NCI-H748 (cell line): ENCODE results near the gene SLIT3.

ENCODE experiments used
- DNase-seq: peaks from one replicate; lab custom pipeline; 2025; ENCODE audit not compliant: unreplicated experiment; lab: John Stamatoyannopoulos, UW

The SLIT3 gene

DNA sequence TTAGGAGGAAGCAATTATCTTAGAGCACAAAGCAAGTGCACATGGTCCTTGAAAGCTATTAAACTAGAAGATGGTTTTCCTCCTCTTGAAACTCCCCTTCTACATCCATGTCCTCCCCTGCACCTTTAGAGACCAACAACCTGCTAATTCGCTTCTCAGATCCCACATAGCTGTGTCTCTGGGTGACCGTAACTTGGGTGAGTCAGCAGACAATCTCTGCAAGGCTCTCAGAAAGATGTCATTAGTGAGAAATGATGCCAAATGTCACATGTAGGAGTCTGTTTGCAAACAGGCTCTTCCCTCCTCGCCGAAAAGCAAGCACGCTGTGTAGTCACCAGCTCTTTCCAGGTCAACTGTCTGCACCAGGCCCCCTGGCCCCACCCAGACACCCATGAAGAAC, 291.8 kb downstream of the SLIT3 start:
- DNase-seq: no peak

DNA sequence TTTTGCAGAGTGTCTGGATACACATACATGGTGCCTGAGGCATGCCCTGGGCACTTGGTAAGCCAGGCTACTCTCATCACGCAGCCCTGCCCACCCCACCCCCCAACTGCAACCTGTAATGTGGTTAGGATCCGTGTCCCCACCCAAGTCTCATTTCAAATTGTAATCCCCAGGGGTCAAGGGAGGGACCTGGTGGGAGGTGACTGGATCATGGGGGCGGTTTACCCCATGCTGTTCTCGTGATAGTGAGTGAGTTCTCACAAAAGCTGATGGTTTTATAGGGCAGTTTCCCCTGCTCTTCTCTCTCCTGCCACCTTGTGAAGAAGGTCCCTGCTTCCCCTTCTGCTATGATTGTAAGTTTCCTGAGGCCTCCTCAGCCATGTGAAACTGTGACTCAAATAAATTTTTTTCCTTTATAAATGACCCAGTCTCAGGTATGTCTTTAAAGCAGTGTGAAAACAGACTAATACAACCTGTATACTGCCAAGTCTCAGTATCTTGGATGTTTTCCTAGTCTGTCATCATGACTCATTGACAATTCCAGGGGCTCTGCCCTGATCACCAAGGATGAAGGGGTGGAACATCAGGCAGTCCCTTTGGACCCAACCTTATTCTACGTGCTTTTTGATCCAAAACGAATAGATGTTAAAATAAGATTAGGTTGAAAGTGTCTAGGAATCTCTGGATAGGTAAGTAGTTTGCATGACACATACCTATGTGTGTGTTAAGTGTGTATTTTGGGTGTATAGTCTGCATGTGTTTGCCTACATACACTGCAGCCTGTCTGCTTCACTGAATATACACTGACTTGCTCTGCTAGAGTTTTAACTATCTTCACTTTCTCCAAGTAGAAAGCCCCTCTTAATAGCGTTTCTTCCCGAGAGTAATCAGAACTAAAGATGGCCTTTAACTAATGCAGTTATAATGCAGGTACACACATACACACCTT, 293.8 kb downstream of the SLIT3 start:
- no peak for DNase-seq

DNA sequence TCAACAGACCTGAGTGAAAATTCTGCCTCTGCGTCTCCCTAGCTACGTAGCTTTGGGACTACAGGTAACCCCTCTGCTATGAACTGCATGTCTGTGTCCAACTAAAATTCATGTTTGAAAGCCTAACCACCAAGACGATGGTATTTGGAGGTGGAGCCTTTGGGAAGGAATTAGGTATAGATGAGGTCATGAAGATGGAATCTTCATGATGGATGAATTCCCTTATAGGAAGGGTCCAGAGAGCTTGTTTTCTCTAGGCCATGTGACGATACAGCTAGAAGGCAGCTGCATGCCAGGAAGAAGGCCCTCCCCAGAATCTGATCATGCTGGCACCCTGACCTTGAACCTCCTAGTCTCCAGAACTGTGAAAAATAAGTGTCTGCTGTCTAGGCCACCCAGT, 296.4 kb downstream of the SLIT3 start:
- no peak for DNase-seq

DNA sequence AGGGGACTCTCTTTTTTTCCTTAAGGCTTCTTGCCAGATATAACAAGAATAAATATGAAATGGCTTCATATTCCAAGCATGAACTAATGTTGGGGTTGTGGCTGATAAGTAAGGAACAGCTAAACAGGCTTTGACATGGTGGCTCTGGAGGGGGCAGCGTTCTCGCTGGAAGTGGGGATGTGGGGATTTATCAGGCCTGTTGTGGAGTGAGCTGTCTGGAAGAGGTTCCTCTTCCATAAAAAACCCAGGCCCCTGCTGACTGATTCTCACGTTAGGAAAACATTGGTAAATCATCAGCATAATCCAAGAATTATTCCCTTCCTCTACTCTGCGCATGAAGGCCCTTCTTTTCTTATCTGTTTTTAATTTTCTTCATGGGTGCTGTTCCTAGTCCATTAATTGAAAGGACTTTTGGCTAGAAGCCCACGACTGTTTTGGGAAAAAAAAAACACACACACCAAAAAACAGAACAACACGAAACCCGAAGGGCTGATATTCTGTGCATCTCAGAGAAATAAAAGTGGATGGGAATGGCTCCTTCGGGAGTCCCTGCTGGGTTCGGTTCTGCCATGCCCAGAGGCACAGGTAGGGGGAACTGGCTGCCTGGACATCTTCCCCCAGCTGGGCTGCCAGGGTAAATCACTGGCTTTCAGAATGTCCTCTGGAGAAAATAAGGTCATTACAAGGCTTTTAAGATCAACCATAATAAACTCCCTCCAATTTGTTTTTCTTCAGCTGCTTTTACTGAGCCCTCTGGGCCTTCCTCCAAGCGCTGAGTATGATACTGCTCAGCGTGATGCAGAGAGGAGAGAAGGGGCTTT, 297.0 kb downstream of the SLIT3 start:
- no peak for DNase-seq

DNA sequence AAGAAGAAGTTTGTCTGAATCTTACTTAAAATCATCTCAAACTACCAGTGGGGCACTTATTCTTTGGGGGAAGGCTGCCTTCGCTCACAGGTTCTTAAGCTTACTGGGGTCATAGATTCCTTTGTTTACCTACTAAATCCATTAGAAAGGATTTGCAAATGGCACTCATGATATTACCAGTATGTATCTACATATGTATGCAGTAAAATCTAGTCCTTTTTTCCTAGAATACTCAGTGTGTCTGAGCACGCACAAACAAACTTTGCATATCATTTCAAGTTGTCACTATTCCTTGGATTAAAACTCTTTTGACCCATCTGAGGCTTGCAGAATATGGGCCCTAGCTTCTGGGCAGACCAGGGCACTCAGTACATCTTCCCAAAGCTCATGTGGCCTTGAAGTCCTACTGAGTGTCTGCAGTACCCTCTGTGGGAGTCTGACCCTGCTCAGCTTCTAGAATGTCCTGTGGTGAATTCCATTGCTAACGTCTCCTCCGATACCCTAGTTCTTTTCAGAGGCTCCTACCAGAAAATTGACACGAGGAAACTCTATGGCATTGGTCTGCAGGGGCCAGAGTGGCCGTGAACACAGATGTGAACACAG, 297.9 kb downstream of the SLIT3 start:
- no peak for DNase-seq

DNA sequence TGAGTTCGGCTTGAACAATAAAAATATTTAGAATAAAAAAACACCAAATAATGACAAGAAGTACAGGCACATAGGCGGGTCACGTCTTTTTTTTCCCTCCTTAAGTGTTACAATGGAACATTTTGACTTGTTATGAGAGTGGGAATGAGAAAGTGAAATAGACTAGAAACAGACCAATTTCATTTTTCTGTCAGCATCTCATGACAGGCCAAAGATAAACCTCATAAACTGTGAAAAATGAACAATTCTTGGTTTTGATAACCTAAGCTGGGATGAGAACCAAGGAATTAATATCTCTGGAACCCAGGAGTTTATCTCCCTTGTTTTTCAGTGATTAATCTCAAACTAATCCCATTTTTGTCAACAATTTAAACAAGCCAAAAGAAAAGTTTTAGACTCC, 299.5 kb downstream of the SLIT3 start:
- no peak for DNase-seq

DNA sequence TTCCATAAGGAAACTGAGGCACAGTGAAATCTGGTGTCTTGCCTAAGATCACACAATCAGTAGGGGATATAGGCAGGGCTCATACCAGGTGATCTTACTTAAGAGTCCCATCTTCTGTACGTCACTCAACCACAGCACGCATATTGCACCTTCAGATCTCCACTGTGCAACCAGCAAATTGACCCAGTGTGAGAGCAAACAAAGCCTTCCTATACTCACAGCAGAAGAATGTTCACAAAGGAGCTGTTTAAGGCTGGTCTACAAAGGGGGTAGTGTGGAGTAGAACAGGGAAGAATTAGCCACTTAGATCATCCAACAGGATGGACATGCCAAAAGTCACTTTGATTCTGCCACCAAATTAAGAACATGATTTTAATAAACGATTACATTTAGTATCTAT, 305.9 kb downstream of the SLIT3 start:
- no peak for DNase-seq

DNA sequence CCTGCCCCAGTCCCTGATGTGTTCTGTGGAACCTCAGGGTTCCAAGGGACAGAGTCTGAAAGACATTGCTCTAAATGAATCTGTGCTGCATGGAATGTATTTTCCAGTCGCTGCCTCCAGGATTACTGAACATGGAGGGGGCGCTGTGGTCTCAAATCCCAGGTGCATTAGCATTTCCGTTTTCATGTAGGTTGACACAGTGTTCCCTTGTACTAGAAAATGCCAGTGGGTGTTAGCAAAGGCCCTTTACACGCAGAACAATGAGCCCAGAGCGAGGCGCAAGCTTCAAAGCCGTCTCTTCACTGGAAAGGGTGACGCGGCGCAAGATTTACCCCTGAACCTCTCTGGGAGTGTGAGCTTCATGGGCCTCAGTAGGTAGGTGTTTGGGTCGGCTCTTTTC, 308.3 kb downstream of the SLIT3 start:
- DNase-seq: no peak

DNA sequence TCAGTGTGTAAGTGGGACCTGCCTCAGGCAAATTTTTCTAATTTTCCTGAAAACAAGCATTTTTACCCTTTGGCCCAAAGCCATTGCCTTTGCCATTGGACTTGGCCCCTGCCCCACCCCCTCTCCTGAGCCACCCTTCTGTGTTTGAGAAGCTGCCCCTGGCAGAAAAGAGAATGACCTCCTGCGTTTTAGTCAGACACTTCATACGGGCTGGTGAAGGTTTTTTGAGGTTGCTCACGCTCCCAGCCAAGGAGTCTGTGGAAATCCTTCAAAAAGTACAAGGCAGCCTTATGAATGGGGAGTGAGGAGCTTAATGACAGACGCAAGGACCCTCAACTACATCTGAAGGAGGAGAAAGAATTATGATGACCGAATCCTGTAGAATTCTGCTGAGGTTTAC, 308.9 kb downstream of the SLIT3 start:
- no peak for DNase-seq

DNA sequence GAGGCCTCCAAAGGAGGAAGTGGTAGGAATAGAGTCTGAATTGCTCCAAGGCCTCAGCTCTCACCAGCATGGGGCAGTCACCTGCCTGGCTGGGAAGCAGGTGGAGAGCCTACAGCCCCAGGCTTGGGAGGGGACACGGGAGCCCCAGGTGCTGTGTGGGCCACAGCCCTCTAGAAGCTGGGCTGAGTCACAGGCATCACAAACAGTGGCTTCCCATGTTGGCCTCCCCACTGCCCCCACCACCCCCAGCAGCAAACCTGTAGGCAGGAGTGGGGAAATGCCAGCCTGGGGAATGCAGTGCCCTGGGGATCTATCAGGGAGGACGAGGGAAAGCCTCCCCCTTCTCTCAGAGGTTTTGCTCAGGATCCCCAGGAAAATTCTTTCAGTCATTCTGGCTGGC, 309.6 kb downstream of the SLIT3 start:
- DNase-seq: no peak

DNA sequence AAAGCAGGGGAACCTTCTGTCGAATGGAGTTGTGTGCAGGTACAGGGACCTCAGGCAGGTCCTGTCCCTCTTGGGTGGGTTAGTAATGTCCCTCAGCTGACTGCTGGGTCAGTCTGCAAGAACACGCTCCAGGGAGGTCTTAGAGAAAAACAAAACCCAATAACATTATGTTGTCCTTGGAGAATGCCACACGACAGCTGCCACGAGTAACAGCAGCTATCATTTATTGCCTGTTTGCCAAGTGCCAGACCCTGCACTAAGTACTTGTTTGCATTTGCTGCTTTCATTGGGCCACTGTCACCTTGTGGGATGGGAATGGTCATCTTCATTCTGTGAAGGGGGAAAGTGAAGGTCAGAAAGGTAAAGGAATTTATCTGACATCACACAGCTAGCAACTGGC, 310.3 kb downstream of the SLIT3 start:
- no peak for DNase-seq

DNA sequence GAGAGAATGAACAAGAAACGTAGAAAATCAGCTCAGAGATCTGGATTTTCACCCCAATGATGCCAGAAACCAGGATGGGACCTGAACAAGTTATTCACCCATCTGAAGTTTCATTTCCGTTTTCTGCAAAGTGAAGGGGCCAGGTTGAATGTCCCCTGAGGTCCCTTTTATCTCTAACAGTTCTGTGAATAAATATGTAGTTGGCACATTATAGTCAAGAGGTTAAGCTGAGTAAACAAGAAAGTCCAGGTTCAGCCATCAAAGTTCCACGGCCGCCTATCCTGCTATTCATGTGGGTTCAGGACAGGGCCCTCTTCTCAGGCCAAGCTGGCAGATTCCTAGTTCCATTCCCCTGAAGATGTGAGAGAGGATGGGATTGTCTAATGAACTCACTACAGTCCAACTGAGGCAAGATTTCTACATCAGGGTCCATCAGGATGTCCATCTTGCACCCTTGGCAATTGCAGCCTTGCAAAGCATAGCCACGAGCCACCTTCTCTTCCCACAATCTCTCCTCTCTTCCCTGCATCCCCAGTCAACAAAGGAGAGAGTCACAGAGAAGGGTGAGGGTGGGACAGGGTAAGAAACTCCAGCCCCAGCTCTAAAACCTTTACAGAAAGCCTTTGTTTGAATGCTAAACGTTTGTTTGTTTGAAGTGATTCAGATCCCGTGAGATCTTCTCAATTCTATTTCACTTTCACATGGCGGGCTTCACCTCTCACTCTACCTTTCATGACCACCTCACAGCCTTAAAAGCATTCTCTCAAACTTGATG, 311.0 kb downstream of the SLIT3 start:
- DNase-seq: no peak

DNA sequence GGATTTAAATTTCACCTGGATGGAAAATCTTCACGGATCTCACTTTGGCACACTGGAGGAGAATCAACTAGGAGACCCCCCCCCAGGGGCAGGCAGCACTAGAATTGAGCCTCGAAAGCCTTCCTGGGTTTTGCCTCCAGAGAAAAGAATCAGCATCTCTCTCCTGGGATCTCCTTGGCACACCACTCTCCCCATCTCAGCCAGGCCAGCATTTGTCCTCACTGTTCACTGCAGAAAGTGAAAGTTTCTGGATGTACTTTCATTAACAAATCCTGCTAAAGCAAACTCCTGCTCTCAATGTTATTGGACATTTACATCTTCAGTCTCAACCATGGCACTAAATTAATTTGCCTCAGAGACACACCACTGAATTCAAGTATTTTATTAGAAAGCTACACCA, 312.2 kb downstream of the SLIT3 start:
- DNase-seq: no peak

DNA sequence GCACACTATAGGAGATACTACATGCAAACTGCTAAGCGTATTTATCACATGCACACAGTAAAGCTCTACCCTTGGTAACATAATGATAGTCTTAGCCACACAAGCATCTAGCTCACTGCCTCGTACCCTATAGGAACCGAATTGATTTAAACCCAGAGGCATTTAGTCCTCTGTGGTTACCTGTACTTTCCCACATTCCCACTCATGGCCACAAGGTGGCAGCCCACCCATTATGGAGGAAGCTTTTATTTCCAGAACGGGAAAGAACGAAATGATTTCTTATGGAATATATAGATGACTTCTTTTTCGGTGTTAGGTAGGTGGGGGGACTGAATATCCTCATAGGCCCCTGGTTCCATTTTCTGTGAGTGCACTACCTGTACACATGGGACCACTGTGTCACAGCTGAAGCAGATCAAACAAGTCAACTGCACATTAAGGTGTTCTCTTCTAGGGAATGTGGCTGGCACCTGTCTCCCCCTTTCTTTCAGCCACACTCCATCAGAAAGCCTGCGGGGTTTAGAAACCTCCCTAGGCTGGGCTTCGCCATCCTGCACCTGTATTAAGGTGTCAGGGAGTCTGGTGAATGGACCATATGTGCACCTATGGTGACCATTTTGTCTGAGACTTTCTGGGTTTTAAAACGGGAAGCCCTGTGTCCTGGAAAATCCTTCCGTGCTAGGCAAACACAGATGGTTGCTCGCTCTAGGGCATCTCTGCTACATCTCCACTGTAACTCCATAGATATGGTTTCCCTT, 313.2 kb downstream of the SLIT3 start:
- peak; percentile 69 for DNase-seq

DNA sequence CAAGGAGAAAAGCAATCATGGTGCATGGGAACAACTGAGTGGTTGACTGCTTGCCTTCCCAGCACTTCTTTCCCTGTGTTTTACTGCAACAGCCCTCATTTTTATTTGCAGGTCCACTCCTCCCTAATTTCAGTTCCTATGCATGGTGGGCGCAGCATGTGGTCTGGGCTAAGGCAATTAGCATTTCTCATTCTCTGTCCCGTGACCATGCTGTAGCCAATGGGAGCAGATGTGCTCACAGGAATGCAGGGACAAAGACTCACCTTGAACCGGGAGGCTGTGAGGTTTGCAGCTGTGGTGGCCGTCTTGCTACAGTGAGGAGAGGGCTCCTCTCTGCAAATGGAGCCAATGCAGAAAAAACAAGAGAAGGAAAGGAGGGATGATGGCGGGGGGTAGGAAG, 315.5 kb downstream of the SLIT3 start:
- no peak for DNase-seq

DNA sequence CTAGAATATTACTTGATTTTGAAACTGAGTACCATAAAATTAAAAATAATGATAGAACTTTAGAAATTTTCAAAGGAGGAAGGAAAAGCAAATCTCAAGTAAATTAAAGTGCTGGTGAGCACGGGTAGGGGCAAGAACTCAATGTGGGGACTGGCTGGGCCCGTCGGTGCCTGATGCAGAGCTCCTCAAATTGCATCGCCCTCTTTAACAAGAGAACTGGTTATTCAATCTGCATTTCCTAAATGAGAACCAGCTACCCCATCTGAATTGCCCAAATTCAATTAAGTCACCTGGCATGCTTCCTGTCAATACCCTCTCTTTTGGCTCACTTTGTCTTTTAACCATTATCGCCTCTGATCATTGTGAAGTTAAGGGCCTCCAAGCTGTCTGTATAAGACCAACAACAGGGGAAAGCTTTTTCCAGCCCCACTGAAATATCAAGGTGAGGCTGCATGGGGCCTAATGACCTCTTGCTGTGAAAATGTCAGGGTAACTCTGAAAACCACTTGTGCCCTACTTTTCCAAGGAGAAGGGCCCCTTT, 316.7 kb downstream of the SLIT3 start:
- DNase-seq: no peak

DNA sequence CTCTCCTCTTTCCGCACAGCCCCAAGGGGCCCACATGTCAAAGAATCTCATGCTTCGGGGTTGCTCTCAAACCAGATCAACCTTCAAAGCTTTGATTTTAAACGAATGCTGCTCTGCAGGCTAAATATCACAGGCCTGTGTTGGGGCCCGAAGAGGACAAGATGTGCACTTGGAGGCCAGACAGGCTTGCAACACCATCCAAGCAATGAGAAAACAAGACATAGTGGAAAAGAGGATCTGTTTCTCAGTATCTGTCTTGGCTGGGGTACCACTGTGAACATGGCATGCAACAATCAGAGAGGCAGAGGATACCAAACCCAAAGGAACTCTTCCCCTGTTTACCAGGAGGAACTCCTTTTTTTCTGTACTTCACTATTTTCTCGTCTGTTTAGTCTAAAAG, 321.8 kb downstream of the SLIT3 start:
- DNase-seq: no peak

DNA sequence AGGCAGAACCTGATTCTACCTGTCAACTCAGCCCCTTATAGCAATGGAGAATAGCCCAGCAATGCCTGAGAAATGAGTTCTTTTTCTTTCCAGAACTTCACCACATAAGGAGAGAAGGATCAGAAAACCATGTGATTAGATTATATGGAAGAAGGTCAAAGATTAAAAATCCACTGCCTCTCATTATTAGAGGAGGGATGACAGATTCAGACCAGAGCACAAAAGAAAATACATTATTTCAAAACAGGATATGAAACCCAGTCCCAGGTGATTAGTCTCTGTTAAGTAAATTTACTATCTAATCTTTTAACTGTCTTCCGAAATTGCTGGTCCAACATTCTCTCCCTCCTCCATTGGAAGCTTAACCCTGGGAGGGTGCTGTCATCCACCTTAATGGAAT, 322.4 kb downstream of the SLIT3 start:
- DNase-seq: no peak

DNA sequence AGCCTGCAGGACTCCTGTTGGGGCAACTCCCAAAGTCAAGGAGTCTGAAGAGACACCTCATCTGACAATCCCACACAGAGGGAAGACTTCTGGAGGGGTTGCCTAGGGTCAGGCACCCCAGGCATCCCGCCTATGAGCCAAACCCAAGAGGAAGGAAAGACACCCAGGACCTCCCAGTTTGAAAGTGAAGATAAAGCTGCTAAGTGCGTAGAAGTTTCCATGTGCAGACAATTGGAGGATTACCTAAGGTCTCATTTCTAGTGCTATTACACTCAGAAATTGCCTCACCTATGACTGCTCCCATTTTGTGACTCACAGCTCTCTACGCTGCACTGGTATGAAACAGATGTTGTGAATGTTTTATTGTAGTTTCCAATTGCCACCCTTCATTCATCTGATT, 322.9 kb downstream of the SLIT3 start:
- DNase-seq: no peak
